K562 (cell line): ENCODE results near the gene CMIP. TPM values are rescaled to one million over a fixed set of nuclear protein-coding genes. Genes with fewer than 3 reads are reported as not detected.
A peak's percentile ranks its signal among the peaks of the same experiment; 100 is the strongest.
"Not testable (repeated sequence)": the region's sequence is repeated elsewhere in the genome, so short reads cannot be mapped to it uniquely, and the experiment has no call there.

Experiments used
- ATAC-seq: fragments of 200-7000 bp; cut with Tn5 transposase; 3 replicates; pipeline ENCODE4 v1.9.1; 2020; ENCODE audit warnings: moderate library complexity
- BruUV-seq: library from RNA; stranded (reverse); fragments of 400-500 nt; replicated peaks from 2 replicates; lab custom pipeline; 2021; lab: Mats Ljungman, UMichigan
- CTCF ChIA-PET: fragments of 300-600 bp; formaldehyde crosslinking; extraction: SDS; loops from one replicate; lab custom pipeline; 2021; ENCODE audit warnings: low intra/inter-chr PET ratio; lab: Yijun Ruan, JAX
- POLR2A ChIA-PET: fragments of 300-600, 350-650 bp; sonication (Branson Sonifier 250); formaldehyde crosslinking; extraction: SDS; loops from one replicate; lab custom pipeline; 2021; ENCODE audit warnings: antibody characterized with exemption, inconsistent platforms; lab: Yijun Ruan, JAX
- DNase-seq, 4 experiments: peaks; one replicate each; pipeline versions ENCODE4 v3.0.0 to v3.0.0-alpha.2; 2011 to 2018; ENCODE audit warnings: low spot score in 3 of 4, mixed read lengths in 3 of 4; ENCODE audit errors: extremely low read depth in 1 of 4
- FAIRE-seq: peaks from 2 replicates; lab custom pipeline; 2011; peaks lifted over from hg19 to GRCh38; lab: Jason Lieb, UNC
- H2AFZ ChIP-seq: 2 replicates; pipeline ENCODE4 v1.6.0; 2011; ENCODE audit warnings: low read depth, low read length, control low read depth, inconsistent platforms
- H3K27ac ChIP-seq: fragments of 200-600 bp; 3 replicates; pipeline ENCODE4 v1.8.0; 2011; ENCODE audit warnings: low read depth, mild to moderate bottlenecking, control low read depth, inconsistent platforms, low read length, moderate library complexity, mixed read lengths; ENCODE audit errors: extremely low read depth
- H3K27me3 ChIP-seq, 2 experiments: fragments of 300-600 bp in 1 of 2; 2 replicates in 1 of 2; 3 replicates in 1 of 2; pipeline versions ENCODE4 v1.6.0 to v1.8.0; 2011; ENCODE audit warnings: inconsistent platforms in 2 of 2, low read length in 2 of 2, mild to moderate bottlenecking in 1 of 2, mixed read lengths in 1 of 2, moderate library complexity in 1 of 2; ENCODE audit not compliant: control insufficient read depth in 2 of 2, insufficient read depth in 2 of 2
- H3K36me3 ChIP-seq: fragments of 300-600 bp; 3 replicates; pipeline ENCODE4 v1.8.0; 2011; ENCODE audit warnings: mild to moderate bottlenecking, low read length, inconsistent platforms; ENCODE audit not compliant: control insufficient read depth, insufficient read depth
- H3K4me1 ChIP-seq, 2 experiments: fragments of 200-600 bp in 1 of 2; replicated peaks in 1 of 2; 2 replicates in 1 of 2; 3 replicates in 1 of 2; pipeline versions ENCODE4 v1.5.1 to v1.8.0; 2011; ENCODE audit warnings: inconsistent platforms in 2 of 2, low read length in 2 of 2, mild to moderate bottlenecking in 1 of 2, mixed read lengths in 1 of 2, moderate library complexity in 1 of 2; ENCODE audit not compliant: control insufficient read depth in 2 of 2, insufficient read depth in 2 of 2
- H3K4me2 ChIP-seq: 2 replicates; pipeline ENCODE4 v1.6.1; 2011; ENCODE audit warnings: low read length, control low read depth, inconsistent platforms, mixed read lengths; ENCODE audit not compliant: insufficient read depth
- H3K4me3 ChIP-seq: fragments of 200-600 bp; sonication (generic), shearing (Covaris generic); 2 replicates; pipeline ENCODE4 v1.5.1; 2016; ENCODE audit warnings: control low read depth, inconsistent platforms
- H3K79me2 ChIP-seq: fragments of 200-600 bp; 3 replicates; pipeline ENCODE4 v1.8.0; 2011; ENCODE audit warnings: low read length, inconsistent platforms; ENCODE audit not compliant: control insufficient read depth, insufficient read depth
- H3K9ac ChIP-seq, 2 experiments: 2 replicates each; pipeline versions ENCODE4 v1.6.0 to v1.6.1; 2011; ENCODE audit warnings: low read depth in 2 of 2, low read length in 2 of 2, control low read depth in 1 of 2, inconsistent platforms in 1 of 2, mild to moderate bottlenecking in 1 of 2, mixed read lengths in 1 of 2; ENCODE audit not compliant: insufficient read depth in 1 of 2
- H3K9me1 ChIP-seq: one replicate; pipeline ENCODE4 v1.6.0; 2011; ENCODE audit warnings: inconsistent platforms, mild to moderate bottlenecking, low read length, moderate library complexity; ENCODE audit not compliant: control insufficient read depth, insufficient read depth
- H3K9me3 ChIP-seq: replicated peaks from 2 replicates; pipeline ENCODE4 v1.5.1; 2011; ENCODE audit warnings: low read depth, low read length, inconsistent platforms; ENCODE audit not compliant: control insufficient read depth, insufficient read depth
- H4K20me1 ChIP-seq: replicated peaks from 2 replicates; pipeline ENCODE4 v1.6.1; 2011; ENCODE audit warnings: low read length, inconsistent platforms, mixed read lengths; ENCODE audit not compliant: control insufficient read depth, insufficient read depth
- ARHGAP35 ChIP-seq: fragments of 450-650 bp; IDR thresholded peaks from 2 replicates; pipeline ENCODE4 v1.6.1; 2018; ENCODE audit not compliant: partially characterized antibody
- GATAD2A ChIP-seq: fragments of 450-650 bp; IDR thresholded peaks from 2 replicates; pipeline ENCODE4 v1.6.1; 2017
- HDAC1 ChIP-seq, 2 experiments: fragments of 450-650 bp; IDR thresholded peaks; 2 replicates each; pipeline ENCODE4 v1.6.1; 2016 to 2017; ENCODE audit warnings: inconsistent platforms in 1 of 2, mild to moderate bottlenecking in 1 of 2, moderate library complexity in 1 of 2
- POLR2B ChIP-seq: fragments of 450-650 bp; IDR thresholded peaks from 2 replicates; pipeline ENCODE4 v1.6.1; 2018; ENCODE audit warnings: low read depth; ENCODE audit not compliant: partially characterized antibody
- in situ Hi-C: fragments of 300-500 bp; cut with MboI; formaldehyde crosslinking; loops from 4 replicates; pipeline ENCODE4 v1.15.0; 2018; ENCODE audit warnings: inconsistent platforms, mixed read lengths
- intact Hi-C: fragments of 100-400 bp; cut with micrococcal nuclease; formaldehyde crosslinking; loops from 2 replicates; pipeline ENCODE4 v1.14.2; 2022
- polyA plus RNA-seq, 8 experiments: library from polyadenylated mRNA; depleted of rRNA in 4 of 8; stranded (reverse) in 5 of 8; unstranded in 3 of 8; fragments of >200 nt; fragmentation: Nextera tagmentation in 2 of 8; fragmentation: Illumina TruSeq in 1 of 8; extraction: Ambion mirVana in 2 of 8; extraction: Trizol in 1 of 8; gene quantifications; 2 replicates each; pipeline versions ENCODE4 v1.2.1 to v1.2.3, GENCODE V29; 2011 to 2014; ENCODE audit warnings: inconsistent platforms in 1 of 8, missing spikeins in 1 of 8
- total RNA-seq, 7 experiments: library from RNA; depleted of rRNA in 6 of 7; stranded (reverse); fragments of >200 nt in 6 of 7; fragmentation: Illumina TruSeq in 2 of 7; extraction: Trizol in 2 of 7; gene quantifications; 2 replicates each; pipeline versions ENCODE4 v1.2.1 to v1.2.3, GENCODE V29; 2011 to 2021; ENCODE audit warnings: low replicate concordance in 1 of 7
- TF ChIP-seq, protein P1 (sequence below), 2 experiments: fragments of 450-650 bp in 1 of 2; sonication (generic) in 1 of 2; formaldehyde crosslinking in 1 of 2; IDR thresholded peaks; 2 replicates each; pipeline versions ENCODE4 v1.7.1 to v1.9.0; 2016 to 2022; ENCODE audit warnings: inconsistent platforms in 1 of 2, mild to moderate bottlenecking in 1 of 2, missing genetic modification reagents in 1 of 2
- TF ChIP-seq, protein P2 (sequence below): fragments of 450-650 bp; IDR thresholded peaks from 2 replicates; pipeline ENCODE4 v1.6.1; 2016; ENCODE audit warnings: antibody characterized with exemption

CMIP gene
- total and polyA plus RNA-seq, 9 of the 15 experiments (the other 6 are each of a cell fraction or from before 2014, with no cell fraction given): 0.94 to 82.5 (median 10.3) TPM

DNA sequence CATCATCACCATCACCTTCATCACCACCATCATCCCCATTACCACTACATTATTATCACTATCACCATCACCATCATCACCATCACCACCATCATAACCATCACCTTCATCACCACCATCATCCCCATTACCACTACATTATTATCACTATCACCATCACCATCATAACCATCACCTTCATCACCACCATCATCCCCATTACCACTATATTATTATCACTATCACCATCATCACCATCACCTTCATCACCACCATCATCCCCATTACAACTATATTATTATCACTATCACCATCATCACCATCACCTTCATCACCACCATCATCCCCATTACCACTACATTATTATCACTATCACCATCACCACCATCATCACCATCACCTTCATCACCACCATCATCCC lies 132.7 kb downstream of the CMIP start:
- POLR2A ChIA-PET, H3K27ac ChIP-seq, H3K9me3 ChIP-seq, ATAC-seq, FAIRE-seq, H3K4me3 ChIP-seq, DNase-seq, BruUV-seq, H3K4me2 ChIP-seq, H2AFZ ChIP-seq, H3K36me3 ChIP-seq, H3K27me3 ChIP-seq, H3K9me1 ChIP-seq, in situ Hi-C loops, H3K4me1 ChIP-seq, H3K9ac ChIP-seq, intact Hi-C loops, CTCF ChIA-PET: not testable (repeated sequence)
- TF ChIP-seq, protein P1, sequence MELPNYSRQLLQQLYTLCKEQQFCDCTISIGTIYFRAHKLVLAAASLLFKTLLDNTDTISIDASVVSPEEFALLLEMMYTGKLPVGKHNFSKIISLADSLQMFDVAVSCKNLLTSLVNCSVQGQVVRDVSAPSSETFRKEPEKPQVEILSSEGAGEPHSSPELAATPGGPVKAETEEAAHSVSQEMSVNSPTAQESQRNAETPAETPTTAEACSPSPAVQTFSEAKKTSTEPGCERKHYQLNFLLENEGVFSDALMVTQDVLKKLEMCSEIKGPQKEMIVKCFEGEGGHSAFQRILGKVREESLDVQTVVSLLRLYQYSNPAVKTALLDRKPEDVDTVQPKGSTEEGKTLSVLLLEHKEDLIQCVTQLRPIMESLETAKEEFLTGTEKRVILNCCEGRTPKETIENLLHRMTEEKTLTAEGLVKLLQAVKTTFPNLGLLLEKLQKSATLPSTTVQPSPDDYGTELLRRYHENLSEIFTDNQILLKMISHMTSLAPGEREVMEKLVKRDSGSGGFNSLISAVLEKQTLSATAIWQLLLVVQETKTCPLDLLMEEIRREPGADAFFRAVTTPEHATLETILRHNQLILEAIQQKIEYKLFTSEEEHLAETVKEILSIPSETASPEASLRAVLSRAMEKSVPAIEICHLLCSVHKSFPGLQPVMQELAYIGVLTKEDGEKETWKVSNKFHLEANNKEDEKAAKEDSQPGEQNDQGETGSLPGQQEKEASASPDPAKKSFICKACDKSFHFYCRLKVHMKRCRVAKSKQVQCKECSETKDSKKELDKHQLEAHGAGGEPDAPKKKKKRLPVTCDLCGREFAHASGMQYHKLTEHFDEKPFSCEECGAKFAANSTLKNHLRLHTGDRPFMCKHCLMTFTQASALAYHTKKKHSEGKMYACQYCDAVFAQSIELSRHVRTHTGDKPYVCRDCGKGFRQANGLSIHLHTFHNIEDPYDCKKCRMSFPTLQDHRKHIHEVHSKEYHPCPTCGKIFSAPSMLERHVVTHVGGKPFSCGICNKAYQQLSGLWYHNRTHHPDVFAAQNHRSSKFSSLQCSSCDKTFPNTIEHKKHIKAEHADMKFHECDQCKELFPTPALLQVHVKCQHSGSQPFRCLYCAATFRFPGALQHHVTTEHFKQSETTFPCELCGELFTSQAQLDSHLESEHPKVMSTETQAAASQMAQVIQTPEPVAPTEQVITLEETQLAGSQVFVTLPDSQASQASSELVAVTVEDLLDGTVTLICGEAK (IDR thresholded peaks at IDR 0.05): not testable (repeated sequence)
- TF ChIP-seq, protein P1 (CRISPR knock-in tag; IDR thresholded peaks at IDR 0.05): 0 out of 2 replicates have a peak, but pooled peaks have one; percentile 3
- TF ChIP-seq, protein P2, sequence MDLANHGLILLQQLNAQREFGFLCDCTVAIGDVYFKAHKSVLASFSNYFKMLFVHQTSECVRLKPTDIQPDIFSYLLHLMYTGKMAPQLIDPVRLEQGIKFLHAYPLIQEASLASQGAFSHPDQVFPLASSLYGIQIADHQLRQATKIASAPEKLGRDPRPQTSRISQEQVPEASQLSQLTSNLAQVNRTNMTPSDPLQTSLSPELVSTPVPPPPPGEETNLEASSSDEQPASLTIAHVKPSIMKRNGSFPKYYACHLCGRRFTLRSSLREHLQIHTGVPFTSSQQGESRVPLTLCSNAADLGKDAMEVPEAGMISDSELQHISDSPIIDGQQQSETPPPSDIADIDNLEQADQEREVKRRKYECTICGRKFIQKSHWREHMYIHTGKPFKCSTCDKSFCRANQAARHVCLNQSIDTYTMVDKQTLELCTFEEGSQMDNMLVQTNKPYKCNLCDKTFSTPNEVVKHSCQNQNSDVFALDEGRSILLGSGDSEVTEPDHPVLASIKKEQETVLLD: 0 out of 2 replicates have a peak, but pooled peaks have one; percentile 25
- TF ChIP-seq HDAC1 (IDR thresholded peaks at IDR 0.05) (peak in 1 of 2 experiments; percentile 33; a peak in 1 of 4 replicates), ARHGAP35 (peak; percentile 24), GATAD2A (peak; percentile 11; the same call in 1 of the 2 replicates), POLR2B (peak; percentile 24)
- Histone ChIP-seq H3K79me2 (peaks cover 25% of the 10 kb centered on the region), H4K20me1 (peaks cover 27% of the 10 kb centered on the region)
